Measurements from ENCODE around the gene SLC11A1.
A peak's percentile ranks its signal among the peaks of the same experiment; 100 is the strongest.

Gene SLC11A1

GRCh38 chr2:218367415-218368149, 14.5 kb upstream of the SLC11A1 start:
- peak; percentile 56 for DNase-seq (ENCODE audit: low spot score)

GRCh38 chr2:218368150-218368528, 13.9 kb upstream of the SLC11A1 start:
- no peak for DNase-seq (ENCODE audit: low spot score)

GRCh38 chr2:218368621-218369153, 13.4 kb upstream of the SLC11A1 start:
- no peak for DNase-seq (ENCODE audit: low spot score)

- DNase-seq (ENCODE audit: low spot score) = no peak
Measured at GRCh38 chr2:218369330-218369729, 12.7 kb upstream of the SLC11A1 start.

- no peak for DNase-seq (ENCODE audit: low spot score)
Measured at GRCh38 chr2:218370410-218371063, 11.5 kb upstream of the SLC11A1 start.

- no peak for DNase-seq (ENCODE audit: low spot score)
Measured at GRCh38 chr2:218371983-218372350, 10.1 kb upstream of the SLC11A1 start.

- no peak for DNase-seq (ENCODE audit: low spot score)
Measured at GRCh38 chr2:218374795-218375194, 7.3 kb upstream of the SLC11A1 start.

- DNase-seq (ENCODE audit: low spot score) = no peak
Measured at GRCh38 chr2:218375212-218375611, 6.9 kb upstream of the SLC11A1 start.

- DNase-seq (ENCODE audit: low spot score) = no peak
Measured at GRCh38 chr2:218378053-218378452, 4.0 kb upstream of the SLC11A1 start.

GRCh38 chr2:218382785-218383184, 712 bp downstream of the SLC11A1 start:
- no peak for DNase-seq (ENCODE audit: low spot score)

- no peak for DNase-seq (ENCODE audit: low spot score)
Measured at GRCh38 chr2:218383892-218384519, 1.9 kb downstream of the SLC11A1 start.

GRCh38 chr2:218384975-218385374, 2.9 kb downstream of the SLC11A1 start:
- no peak for DNase-seq (ENCODE audit: low spot score)

GRCh38 chr2:218386505-218387368, 4.7 kb downstream of the SLC11A1 start:
- no peak for DNase-seq (ENCODE audit: low spot score)

GRCh38 chr2:218387369-218388194, 5.5 kb downstream of the SLC11A1 start:
- peak; percentile 52 for DNase-seq (ENCODE audit: low spot score)

GRCh38 chr2:218389333-218390150, 7.5 kb downstream of the SLC11A1 start:
- DNase-seq (ENCODE audit: low spot score) = no peak

GRCh38 chr2:218391202-218391601, 9.1 kb downstream of the SLC11A1 start:
- no peak for DNase-seq (ENCODE audit: low spot score)

GRCh38 chr2:218392459-218392858, 10.4 kb downstream of the SLC11A1 start:
- no peak for DNase-seq (ENCODE audit: low spot score)

- DNase-seq (ENCODE audit: low spot score) = no peak
Measured at GRCh38 chr2:218392891-218393462, 10.9 kb downstream of the SLC11A1 start.

GRCh38 chr2:218393750-218394290, 11.7 kb downstream of the SLC11A1 start:
- no peak for DNase-seq (ENCODE audit: low spot score)

Measured in kidney capillary endothelial cell (primary cell).